Measurements from ENCODE around the gene SLC44A2.

Gene SLC44A2

DNA sequence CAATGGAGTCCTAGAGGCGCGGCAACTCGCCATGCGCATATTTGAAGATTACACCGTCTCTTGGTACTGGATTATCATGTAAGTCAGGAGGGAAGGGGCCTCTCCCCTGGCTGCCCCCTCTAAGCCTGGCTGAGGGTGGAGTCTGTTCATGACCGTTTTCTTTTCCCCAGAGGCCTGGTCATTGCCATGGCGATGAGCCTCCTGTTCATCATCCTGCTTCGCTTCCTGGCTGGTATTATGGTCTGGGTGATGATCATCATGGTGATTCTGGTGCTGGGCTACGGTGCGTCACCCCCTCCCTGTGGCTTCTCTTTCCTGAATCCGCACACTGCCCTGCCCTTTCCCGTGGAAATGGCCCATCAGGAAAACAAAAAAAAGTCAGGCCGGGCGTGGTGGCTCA is 6.5 kb downstream of the SLC44A2 start:
- H3K27ac ChIP-seq, result no peak overlapping the region
- no peak for TF ChIP-seq CTCF (conservative IDR thresholded peaks at IDR 0.05)

DNA sequence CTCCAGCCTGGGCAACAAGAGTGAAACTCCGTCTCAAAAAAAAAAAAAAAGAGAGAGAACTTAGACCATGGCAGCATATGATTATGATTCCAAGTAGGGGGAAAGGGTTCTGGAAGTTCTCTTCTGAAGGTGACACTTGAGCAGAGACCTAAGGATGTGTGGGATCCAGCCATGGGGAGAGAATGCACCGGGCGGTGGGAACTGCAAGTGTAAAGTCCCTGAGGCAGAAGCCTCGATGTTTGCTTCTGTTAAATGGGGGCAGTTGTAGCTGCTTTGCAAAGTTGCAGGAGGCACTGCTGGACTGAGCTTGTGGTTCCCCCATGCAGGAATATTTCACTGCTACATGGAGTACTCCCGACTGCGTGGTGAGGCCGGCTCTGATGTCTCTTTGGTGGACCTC is 9.1 kb downstream of the SLC44A2 start:
- no peak overlapping the region for H3K27ac ChIP-seq
- no peak for TF ChIP-seq CTCF (conservative IDR thresholded peaks at IDR 0.05)

- TF ChIP-seq CTCF (conservative IDR thresholded peaks at IDR 0.05), result no peak
Measured at GRCh38 chr19:10634963-10635362, 9.6 kb downstream of the SLC44A2 start.

DNA sequence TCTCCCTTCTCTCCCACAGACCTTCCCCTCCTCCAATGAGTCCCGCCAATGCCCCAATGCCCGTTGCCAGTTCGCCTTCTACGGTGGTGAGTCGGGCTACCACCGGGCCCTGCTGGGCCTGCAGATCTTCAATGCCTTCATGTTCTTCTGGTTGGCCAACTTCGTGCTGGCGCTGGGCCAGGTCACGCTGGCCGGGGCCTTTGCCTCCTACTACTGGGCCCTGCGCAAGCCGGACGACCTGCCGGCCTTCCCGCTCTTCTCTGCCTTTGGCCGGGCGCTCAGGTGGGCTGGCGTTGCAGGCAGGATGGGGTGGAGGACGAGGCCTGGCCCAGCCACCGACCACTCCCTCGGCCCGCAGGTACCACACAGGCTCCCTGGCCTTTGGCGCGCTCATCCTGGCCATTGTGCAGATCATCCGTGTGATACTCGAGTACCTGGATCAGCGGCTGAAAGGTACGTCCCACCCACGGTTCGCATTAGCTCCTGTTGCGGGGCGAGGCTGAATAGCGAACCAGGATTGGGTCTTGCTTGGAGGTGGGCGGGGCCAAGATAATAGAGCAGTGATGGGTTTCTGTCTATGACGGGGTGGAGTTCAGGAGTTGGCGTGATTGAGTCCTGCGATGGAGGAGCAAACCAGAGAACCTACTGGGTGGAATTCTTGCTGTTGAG is 11.1 kb downstream of the SLC44A2 start:
- no peak overlapping the region for H3K27ac ChIP-seq
- no peak for TF ChIP-seq CTCF (conservative IDR thresholded peaks at IDR 0.05)

More at GRCh38 chr19:10634963-10635362, 9.6 kb downstream of the SLC44A2 start:
- no peak overlapping the region for H3K27ac ChIP-seq

- H3K27ac ChIP-seq, result no peak overlapping the region
- no peak for TF ChIP-seq CTCF (conservative IDR thresholded peaks at IDR 0.05)
Measured at GRCh38 chr19:10637894-10638293, 12.5 kb downstream of the SLC44A2 start.

DNA sequence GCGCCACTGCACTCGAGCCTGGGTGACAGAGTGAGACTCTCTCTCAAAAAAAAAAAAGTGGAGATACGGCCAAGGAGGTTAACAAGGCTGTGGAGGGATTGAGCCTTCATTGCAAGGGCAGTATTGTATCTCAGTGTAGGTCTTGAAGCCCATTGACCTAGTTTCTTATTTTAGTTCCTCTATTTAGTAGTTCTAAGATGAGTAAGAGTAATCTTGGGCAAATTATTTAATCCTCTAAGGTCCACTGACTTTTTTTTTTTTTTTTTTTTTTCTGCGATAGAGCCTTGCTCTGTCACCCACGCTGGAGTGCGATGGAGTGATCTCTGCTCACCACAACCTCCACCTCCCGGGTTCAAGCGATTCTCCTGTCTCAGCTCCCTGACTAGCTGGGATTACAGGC is 14.5 kb downstream of the SLC44A2 start:
- H3K27ac ChIP-seq, result no peak overlapping the region
- no peak for TF ChIP-seq CTCF (conservative IDR thresholded peaks at IDR 0.05)

GRCh38 chr19:10640361-10640760 is 15.0 kb downstream of the SLC44A2 start:
- TF ChIP-seq CTCF (conservative IDR thresholded peaks at IDR 0.05), result no peak
- H3K27ac ChIP-seq, result no peak overlapping the region

All from VCaP (cell line).